ENCODE results near the gene CD5L.

DNA sequence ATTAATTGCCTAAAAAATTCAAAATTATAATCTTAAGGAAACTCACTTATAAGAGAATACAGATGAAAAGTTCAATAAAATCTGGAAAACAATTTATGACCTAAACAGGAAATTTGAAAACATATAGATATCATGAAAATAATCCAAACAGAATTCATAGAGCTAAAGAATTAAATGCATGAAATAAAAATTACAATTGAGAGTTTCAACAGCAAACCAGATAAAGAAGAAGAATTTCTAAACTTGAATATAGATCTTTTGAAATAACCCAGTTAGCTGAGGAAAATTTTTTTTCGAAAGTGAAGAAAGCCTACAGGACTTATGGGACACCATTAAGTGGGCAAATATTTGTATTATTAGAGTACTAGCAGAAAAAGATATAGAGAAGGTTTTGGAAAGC is 28.3 kb downstream of the CD5L start:
- TF ChIP-seq, protein P1, sequence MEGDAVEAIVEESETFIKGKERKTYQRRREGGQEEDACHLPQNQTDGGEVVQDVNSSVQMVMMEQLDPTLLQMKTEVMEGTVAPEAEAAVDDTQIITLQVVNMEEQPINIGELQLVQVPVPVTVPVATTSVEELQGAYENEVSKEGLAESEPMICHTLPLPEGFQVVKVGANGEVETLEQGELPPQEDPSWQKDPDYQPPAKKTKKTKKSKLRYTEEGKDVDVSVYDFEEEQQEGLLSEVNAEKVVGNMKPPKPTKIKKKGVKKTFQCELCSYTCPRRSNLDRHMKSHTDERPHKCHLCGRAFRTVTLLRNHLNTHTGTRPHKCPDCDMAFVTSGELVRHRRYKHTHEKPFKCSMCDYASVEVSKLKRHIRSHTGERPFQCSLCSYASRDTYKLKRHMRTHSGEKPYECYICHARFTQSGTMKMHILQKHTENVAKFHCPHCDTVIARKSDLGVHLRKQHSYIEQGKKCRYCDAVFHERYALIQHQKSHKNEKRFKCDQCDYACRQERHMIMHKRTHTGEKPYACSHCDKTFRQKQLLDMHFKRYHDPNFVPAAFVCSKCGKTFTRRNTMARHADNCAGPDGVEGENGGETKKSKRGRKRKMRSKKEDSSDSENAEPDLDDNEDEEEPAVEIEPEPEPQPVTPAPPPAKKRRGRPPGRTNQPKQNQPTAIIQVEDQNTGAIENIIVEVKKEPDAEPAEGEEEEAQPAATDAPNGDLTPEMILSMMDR (IDR thresholded peaks at IDR 0.05 in 8 of 11, conservative IDR thresholded peaks at IDR 0.05 in 3 of 11): no peak
- TF ChIP-seq POLR2A (IDR thresholded peaks at IDR 0.05) (no peak), POLR2AphosphoS5 (IDR thresholded peaks at IDR 0.05) (no peak)

Measured in spleen (tissue), 7 donors.